Stimulated activated memory B cell treated with anti-CD40 and anti-IgM and Interleukin-4, amounts not matched to agents 10 μg/mL and 1 μg/mL and 100 μg/mL, for 72 hours (primary cell): ENCODE data around the gene FGR.

ENCODE experiments used
- ATAC-seq: fragments of 150-1000 bp; cut with Tn5 transposase; 2 replicates; pipeline ENCODE4 v1.10.0; 2021
- H3K27ac Mint-ChIP-seq: one replicate; pipeline ENCODE4 v1.8.0; 2022; ENCODE audit warnings: mild to moderate bottlenecking, mixed read lengths
- H3K27me3 Mint-ChIP-seq: one replicate; pipeline ENCODE4 v1.8.0; 2022; ENCODE audit warnings: mixed read lengths
- H3K36me3 Mint-ChIP-seq: one replicate; pipeline ENCODE4 v1.8.0; 2022; ENCODE audit warnings: mixed read lengths
- H3K4me1 Mint-ChIP-seq: one replicate; pipeline ENCODE4 v1.8.0; 2022; ENCODE audit warnings: mixed read lengths
- H3K4me3 Mint-ChIP-seq: one replicate; pipeline ENCODE4 v1.8.0; 2022; ENCODE audit warnings: mild to moderate bottlenecking, moderate library complexity, mixed read lengths
- H3K9me3 Mint-ChIP-seq: one replicate; pipeline ENCODE4 v1.8.0; 2022; ENCODE audit warnings: mixed read lengths

The FGR gene

GRCh38 chr1:27604579-27605299 lies 30.2 kb downstream of the FGR start:
- no peak for ATAC-seq
- no peaks in the 10 kb centered on the region for H3K9me3 Mint-ChIP-seq
- H3K27ac Mint-ChIP-seq = no peak overlapping the region
- H3K27me3 Mint-ChIP-seq = no peaks in the 10 kb centered on the region
- no peaks in the 10 kb centered on the region for H3K36me3 Mint-ChIP-seq
- peaks cover 42% of the 10 kb centered on the region for H3K4me1 Mint-ChIP-seq
- peak overlapping the region; percentile 84 for H3K4me3 Mint-ChIP-seq

GRCh38 chr1:27603681-27604578 lies 31.1 kb downstream of the FGR start, which contains the start of gene AHDC1:
AHDC1 (minus strand) TSS chr1:27604144; CDS start chr1:27552115, 52,029 bp downstream.
- ATAC-seq = peak; percentile 86
- Mint-ChIP-seq H3K27ac (peak within 1 kb of the TSS; percentile 72), H3K36me3 (no peaks in the 10 kb centered on the region), H3K9me3 (no peaks in the 10 kb centered on the region), H3K27me3 (no peaks in the 10 kb centered on the region), H3K4me3 (peak within 1 kb of the TSS; percentile 84), H3K4me1 (peaks cover 48% of the 10 kb centered on the region)

GRCh38 chr1:27603309-27603680 lies 31.7 kb downstream of the FGR start:
- Mint-ChIP-seq H3K27me3 (no peaks in the 10 kb centered on the region), H3K36me3 (no peaks in the 10 kb centered on the region), H3K4me1 (peaks cover 48% of the 10 kb centered on the region), H3K27ac (peak overlapping the region; percentile 72), H3K4me3 (peak overlapping the region; percentile 84), H3K9me3 (no peaks in the 10 kb centered on the region)
- peak; percentile 7 for ATAC-seq

- ATAC-seq = peak; percentile 32
- H3K36me3 Mint-ChIP-seq = no peaks in the 10 kb centered on the region
- H3K9me3 Mint-ChIP-seq = no peaks in the 10 kb centered on the region
- no peaks in the 10 kb centered on the region for H3K27me3 Mint-ChIP-seq
- H3K4me3 Mint-ChIP-seq = peak overlapping the region; percentile 89
- peak overlapping the region; percentile 80 for H3K27ac Mint-ChIP-seq
- H3K4me1 Mint-ChIP-seq = peaks cover 48% of the 10 kb centered on the region
Observed at GRCh38 chr1:27602462-27603308, 32.3 kb downstream of the FGR start.

- H3K27me3 Mint-ChIP-seq = no peaks in the 10 kb centered on the region
- H3K27ac Mint-ChIP-seq = peak overlapping the region; percentile 80
- peak; percentile 40 for ATAC-seq
- peaks cover 48% of the 10 kb centered on the region for H3K4me1 Mint-ChIP-seq
- H3K4me3 Mint-ChIP-seq = peak overlapping the region; percentile 89
- H3K36me3 Mint-ChIP-seq = no peaks in the 10 kb centered on the region
- no peaks in the 10 kb centered on the region for H3K9me3 Mint-ChIP-seq
Observed at GRCh38 chr1:27601771-27602461, 33.1 kb downstream of the FGR start.

GRCh38 chr1:27601321-27601770 lies 33.6 kb downstream of the FGR start:
- Mint-ChIP-seq H3K9me3 (no peaks in the 10 kb centered on the region), H3K4me1 (peaks cover 43% of the 10 kb centered on the region), H3K36me3 (no peaks in the 10 kb centered on the region), H3K27ac (peak overlapping the region; percentile 80), H3K4me3 (peak overlapping the region; percentile 55), H3K27me3 (no peaks in the 10 kb centered on the region)
- no peak for ATAC-seq

GRCh38 chr1:27600498-27601175 lies 34.3 kb downstream of the FGR start:
- no peak for ATAC-seq
- H3K27me3 Mint-ChIP-seq = no peaks in the 10 kb centered on the region
- H3K4me3 Mint-ChIP-seq = peak overlapping the region; percentile 4
- peaks cover 35% of the 10 kb centered on the region for H3K4me1 Mint-ChIP-seq
- H3K9me3 Mint-ChIP-seq = no peaks in the 10 kb centered on the region
- H3K36me3 Mint-ChIP-seq = no peaks in the 10 kb centered on the region
- peak overlapping the region; percentile 80 for H3K27ac Mint-ChIP-seq

- no peak for ATAC-seq
- no peaks in the 10 kb centered on the region for H3K9me3 Mint-ChIP-seq
- H3K4me1 Mint-ChIP-seq = peaks cover 35% of the 10 kb centered on the region
- no peaks in the 10 kb centered on the region for H3K36me3 Mint-ChIP-seq
- H3K27ac Mint-ChIP-seq = peak overlapping the region; percentile 80
- H3K27me3 Mint-ChIP-seq = no peaks in the 10 kb centered on the region
- no peak overlapping the region for H3K4me3 Mint-ChIP-seq
Observed at GRCh38 chr1:27599605-27600497, 35.1 kb downstream of the FGR start.

- Mint-ChIP-seq H3K4me3 (no peak overlapping the region), H3K27ac (peak overlapping the region; percentile 80), H3K4me1 (peaks cover 35% of the 10 kb centered on the region), H3K36me3 (no peaks in the 10 kb centered on the region), H3K9me3 (no peaks in the 10 kb centered on the region), H3K27me3 (no peaks in the 10 kb centered on the region)
- ATAC-seq = no peak
Observed at GRCh38 chr1:27598902-27599528, 36.0 kb downstream of the FGR start.

- H3K4me3 Mint-ChIP-seq = no peak overlapping the region
- H3K27ac Mint-ChIP-seq = no peak overlapping the region
- ATAC-seq = no peak
- peaks cover 35% of the 10 kb centered on the region for H3K4me1 Mint-ChIP-seq
- H3K9me3 Mint-ChIP-seq = no peaks in the 10 kb centered on the region
- no peaks in the 10 kb centered on the region for H3K27me3 Mint-ChIP-seq
- H3K36me3 Mint-ChIP-seq = no peaks in the 10 kb centered on the region
Observed at GRCh38 chr1:27598295-27598687, 36.7 kb downstream of the FGR start.

GRCh38 chr1:27597516-27598294 lies 37.3 kb downstream of the FGR start:
- H3K27me3 Mint-ChIP-seq = no peaks in the 10 kb centered on the region
- no peak overlapping the region for H3K27ac Mint-ChIP-seq
- H3K4me1 Mint-ChIP-seq = peaks cover 35% of the 10 kb centered on the region
- H3K36me3 Mint-ChIP-seq = no peaks in the 10 kb centered on the region
- no peak for ATAC-seq
- peak overlapping the region; percentile 47 for H3K4me3 Mint-ChIP-seq
- no peaks in the 10 kb centered on the region for H3K9me3 Mint-ChIP-seq

- H3K4me3 Mint-ChIP-seq = no peak overlapping the region
- no peaks in the 10 kb centered on the region for H3K27me3 Mint-ChIP-seq
- no peaks in the 10 kb centered on the region for H3K9me3 Mint-ChIP-seq
- H3K36me3 Mint-ChIP-seq = no peaks in the 10 kb centered on the region
- peak; percentile 54 for ATAC-seq
- peaks cover 28% of the 10 kb centered on the region for H3K4me1 Mint-ChIP-seq
- H3K27ac Mint-ChIP-seq = no peak overlapping the region
Observed at GRCh38 chr1:27596986-27597385, 38.0 kb downstream of the FGR start.
